Left colon (tissue), 2 donors: ENCODE results near the gene HHAT. TPM values are rescaled to one million over a fixed set of nuclear protein-coding genes. Genes with fewer than 3 reads are reported as not detected.
A peak's percentile ranks its signal among the peaks of the same experiment; 100 is the strongest.

ENCODE experiments used
- ATAC-seq: fragments of 200-7000 bp; cut with Tn5 transposase; one replicate; pipeline ENCODE4 v1.9.1; 2020; ENCODE audit warnings: mild to moderate bottlenecking, moderate library complexity
- DNase-seq, 2 donors: peaks; one replicate each; pipeline ENCODE4 v3.0.0-alpha.2; 2020
- intact Hi-C, 2 donors: fragments of 100-400 bp; cut with DNase I in 1 of 2; cut with micrococcal nuclease in 1 of 2; formaldehyde crosslinking; loops; one replicate each; pipeline versions ENCODE4 v1.11.2 to v1.14.0; 2022; cut with DNase I, micrococcal nuclease
- total RNA-seq, 2 donors: library from RNA; stranded (reverse); fragmentation: NEBNext Ultra II Directional; extraction: Animal tissue kit (Norgen Biotek cat#: 25700); gene quantifications; one replicate each; pipeline ENCODE4 v1.2.1, GENCODE V29; 2021
- donor health status: DM: no; HTN: no; CAD: no.
- donor health status: DM: yes; HTN: yes; CAD: no.

The HHAT gene
- total RNA-seq, 2 donors from 2014 or later: 4.6 to 6.8 TPM

- ATAC-seq (no peak), DNase-seq (no peak)
- intact Hi-C loops: no loop called here
Measured at GRCh38 chr1:210600421-210601159, 271.9 kb downstream of the HHAT start.

- intact Hi-C loops: no loop called here
- DNase-seq (no peak), ATAC-seq (no peak)
Measured at GRCh38 chr1:210603123-210603522, 274.4 kb downstream of the HHAT start.

GRCh38 chr1:210605099-210605498 lies 276.4 kb downstream of the HHAT start:
- ATAC-seq (no peak), DNase-seq (no peak)
- intact Hi-C loops: no loop called here

GRCh38 chr1:210607361-210607760 lies 278.7 kb downstream of the HHAT start:
- ATAC-seq: no peak
- DNase-seq: no peak
- intact Hi-C loops: no loop called here

GRCh38 chr1:210608767-210609166 lies 280.1 kb downstream of the HHAT start:
- DNase-seq (no peak), ATAC-seq (no peak)
- intact Hi-C loops: no loop called here

GRCh38 chr1:210616356-210616755 lies 287.7 kb downstream of the HHAT start:
- intact Hi-C loops: no loop called here
- ATAC-seq (no peak), DNase-seq (no peak)

- intact Hi-C loops: no loop called here
- ATAC-seq (no peak), DNase-seq (no peak)
Measured at GRCh38 chr1:210617293-210617692, 288.6 kb downstream of the HHAT start.

GRCh38 chr1:210618369-210618768 lies 289.7 kb downstream of the HHAT start:
- intact Hi-C loops: no loop called here
- no peak for DNase-seq
- no peak for ATAC-seq

- no peak for ATAC-seq
- DNase-seq: no peak
- intact Hi-C loops: no loop called here
Measured at GRCh38 chr1:210620867-210621488, 292.3 kb downstream of the HHAT start.

GRCh38 chr1:210621712-210622111 lies 293.0 kb downstream of the HHAT start:
- ATAC-seq: no peak
- intact Hi-C loops: no loop called here

GRCh38 chr1:210624722-210625121 lies 296.0 kb downstream of the HHAT start:
- intact Hi-C loops: no loop called here
- no peak for DNase-seq
- ATAC-seq: no peak

More at GRCh38 chr1:210621712-210622111, 293.0 kb downstream of the HHAT start:
- no peak for DNase-seq

- intact Hi-C loops: no loop called here
- no peak for DNase-seq
Measured at GRCh38 chr1:210625715-210626114, 297.0 kb downstream of the HHAT start.

GRCh38 chr1:210626341-210626740 lies 297.6 kb downstream of the HHAT start:
- no peak for ATAC-seq

More at GRCh38 chr1:210625715-210626114, 297.0 kb downstream of the HHAT start:
- ATAC-seq: no peak

GRCh38 chr1:210627755-210628154 lies 299.1 kb downstream of the HHAT start:
- DNase-seq (no peak), ATAC-seq (no peak)
- intact Hi-C loops: no loop called here

More at GRCh38 chr1:210626341-210626740, 297.6 kb downstream of the HHAT start:
- intact Hi-C loops: no loop called here
- no peak for DNase-seq

GRCh38 chr1:210629276-210629675 lies 300.6 kb downstream of the HHAT start:
- DNase-seq: no peak
- intact Hi-C loops: no loop called here
- ATAC-seq: no peak

GRCh38 chr1:210631399-210631798 lies 302.7 kb downstream of the HHAT start:
- DNase-seq (no peak), ATAC-seq (peak; percentile 69)
- intact Hi-C loops: no loop called here

GRCh38 chr1:210633140-210633539 lies 304.4 kb downstream of the HHAT start:
- DNase-seq (no peak), ATAC-seq (no peak)
- intact Hi-C loops: no loop called here

- ATAC-seq (no peak), DNase-seq (no peak)
- intact Hi-C loops: no loop called here
Measured at GRCh38 chr1:210633636-210634035, 304.9 kb downstream of the HHAT start.

GRCh38 chr1:210635108-210635507 lies 306.4 kb downstream of the HHAT start:
- intact Hi-C loops: no loop called here
- DNase-seq (no peak), ATAC-seq (no peak)

- DNase-seq (no peak), ATAC-seq (no peak)
- intact Hi-C loops: no loop called here
Measured at GRCh38 chr1:210641582-210641981, 312.9 kb downstream of the HHAT start.
